Ovary (tissue), 9 donors: ENCODE data around the gene RUFY4. TPM values are rescaled to one million over a fixed set of nuclear protein-coding genes. Genes with fewer than 3 reads are reported as not detected.

Experiments used
- DNase-seq, 5 donors: peaks; one replicate each; pipeline ENCODE4 v3.0.0-alpha.2; 2019 to 2020
- H3K27ac ChIP-seq, 2 donors: fragments of 200-600 bp; one replicate each; pipeline versions ENCODE4 v1.5.1 to v1.8.0; 2019 to 2022
- H3K27me3 ChIP-seq: fragments of 200-600 bp; one replicate; pipeline ENCODE4 v1.8.0; 2022
- H3K36me3 ChIP-seq: fragments of 200-600 bp; sonication (generic); one replicate; pipeline ENCODE4 v1.5.1; 2019
- H3K4me1 ChIP-seq: one replicate; pipeline ENCODE4 v1.8.1; 2013; ENCODE audit warnings: mild to moderate bottlenecking, moderate library complexity; ENCODE audit not compliant: insufficient read depth
- H3K4me3 ChIP-seq: fragments of 200-600 bp; sonication (generic); one replicate; pipeline ENCODE4 v1.5.1; 2017
- H3K9me3 ChIP-seq, 2 donors: fragments of 200-600 bp in 1 of 2; sonication (generic) in 1 of 2; one replicate each; pipeline versions ENCODE4 v1.5.1 to v1.8.1; 2013 to 2019; ENCODE audit warnings: mild to moderate bottlenecking in 1 of 2, moderate library complexity in 1 of 2
- CTCF ChIP-seq, 3 donors: fragments of 450-650 bp in 2 of 3; fragments of 200-600 bp in 1 of 3; IDR thresholded peaks; one replicate each; pipeline versions ENCODE4 v1.5.1 to v1.8.0; 2016 to 2022; ENCODE audit warnings: antibody characterized with exemption in 3 of 3, mild to moderate bottlenecking in 1 of 3
- EP300 ChIP-seq: sonication (generic); formaldehyde crosslinking; IDR thresholded peaks from one replicate; pipeline ENCODE4 v1.6.1; 2017; ENCODE audit warnings: antibody characterized with exemption
- POLR2A ChIP-seq: fragments of 450-650 bp; IDR thresholded peaks from one replicate; pipeline ENCODE4 v1.6.1; 2017; ENCODE audit warnings: antibody characterized with exemption, mild to moderate bottlenecking, moderate library complexity
- WGBS, 3 donors: extraction: QIAGEN DNeasy Blood & Tissue Kit in 1 of 3; methylation state at CpG; one replicate each; pipeline versions ENCODE4 v1.1.5 to v1.1.7; 2013 to 2017; 5-methylcytosine and 5-hydroxymethylcytosine counted together
- intact Hi-C, 4 donors: fragments of 100-400 bp; cut with DNase I; formaldehyde crosslinking; loops; one replicate each; pipeline versions ENCODE4 v1.11.0 to v1.15.1; 2022 to 2023
- polyA plus RNA-seq, 2 donors: library from polyadenylated mRNA; stranded (reverse); fragments of 200-250 nt in 1 of 2; fragments of 350-450 nt in 1 of 2; fragmentation: Illumina TruSeq in 1 of 2; extraction: RNeasy Lipid Tissue Mini Kit (QIAGEN cat#74804) in 1 of 2; gene quantifications; one replicate each; pipeline ENCODE4 v1.2.3, GENCODE V29; 2013 to 2014
- total RNA-seq, 7 donors: library from RNA; depleted of rRNA in 2 of 7; stranded (reverse); fragments of >200 nt in 2 of 7; fragmentation: NEBNext Ultra II Directional in 3 of 7; extraction: Animal tissue kit (Norgen Biotek cat#: 25700) in 3 of 7; gene quantifications; one replicate each; pipeline versions ENCODE4 v1.1.0 to v1.2.4, GENCODE V29; 2016 to 2023
- donor health status: DM: no; HTN: no; CAD: no; lungs with moderate emphysema.
- donor health status: DM: no; HTN: no; CAD: no.
- donor health status: Bipolar disorder and iron deficiency.
- donor health status: DM: yes; HTN: yes; CAD: no.
- donor health status: DM: no; HTN: no; CAD: no.
- donor health status: DM: yes; HTN: yes; CAD: no.

RUFY4 gene
- total and polyA plus RNA-seq, 9 donors = 0.10 to 0.97 (median 0.57) TPM; not detected in 4

- DNase-seq = no peak
- TF ChIP-seq EP300 (no peak), POLR2A (no peak), CTCF (IDR thresholded peaks at IDR 0.05) (no peak)
Measured at GRCh38 chr2:218125626-218126080, 56.6 kb downstream of the RUFY4 start, which contains the start of gene CXCR2. CXCR2 (plus strand) TSS chr2:218126028; CDS start chr2:218134802, 8,774 bp downstream.

DNA sequence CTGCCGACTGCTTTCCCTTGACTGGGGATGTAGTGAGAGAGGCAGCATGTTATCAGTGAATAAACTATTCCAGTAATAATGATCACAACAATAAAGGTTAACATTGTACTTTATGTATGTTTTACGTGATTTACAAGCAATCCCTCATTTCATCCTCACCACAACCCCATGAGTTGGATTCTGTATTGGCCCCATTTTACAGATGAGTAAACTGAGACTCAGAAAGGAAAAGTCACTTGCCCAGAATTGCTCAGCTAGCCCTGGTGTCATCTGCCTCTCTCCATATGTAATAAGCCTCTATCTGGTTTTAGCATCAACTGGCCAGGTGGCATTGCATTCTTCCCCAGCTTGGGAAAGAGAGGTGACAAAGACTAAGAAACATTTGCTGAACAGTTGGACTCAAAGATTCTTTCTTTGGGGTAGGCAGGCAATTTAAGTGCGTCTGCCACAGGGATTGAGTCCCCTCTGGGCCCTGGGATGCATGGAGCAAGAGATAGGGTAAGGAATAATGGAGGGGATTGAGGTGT lies 58.9 kb downstream of the RUFY4 start:
- WGBS, 3 donors = 83 to 87% (median 84%) methylated on average over 3 of the region's 3 CpGs
- H3K4me3 ChIP-seq = no peak overlapping the region
- H3K27ac ChIP-seq = no peak overlapping the region
- no peak for DNase-seq
- TF ChIP-seq CTCF (IDR thresholded peaks at IDR 0.05) = no peak
- no peak for TF ChIP-seq EP300
- TF ChIP-seq POLR2A = no peak
- H3K36me3 ChIP-seq = no peaks in the 10 kb centered on the region
- H3K4me1 ChIP-seq = no peaks in the 10 kb centered on the region
- intact Hi-C loops = no loop called here
- H3K27me3 ChIP-seq = no peaks in the 10 kb centered on the region
- H3K9me3 ChIP-seq = no peaks in the 10 kb centered on the region

More at GRCh38 chr2:218125626-218126080, 56.6 kb downstream of the RUFY4 start, which contains the start of gene CXCR2:
- intact Hi-C loops = no loop called here
- no peaks in the 10 kb centered on the region for H3K27me3 ChIP-seq
- no peaks in the 10 kb centered on the region for H3K4me1 ChIP-seq
- H3K27ac ChIP-seq = no peak within 1 kb of the TSS
- WGBS, 3 donors = 48 to 64% (median 53%) methylated on average over 8 of the region's 8 CpGs
- no peak within 1 kb of the TSS for H3K4me3 ChIP-seq
- H3K9me3 ChIP-seq = no peaks in the 10 kb centered on the region
- no peaks in the 10 kb centered on the region for H3K36me3 ChIP-seq

GRCh38 chr2:218128781-218129457 lies 59.9 kb downstream of the RUFY4 start:
- intact Hi-C loops = no loop called here
- no peak for DNase-seq
- TF ChIP-seq EP300 = no peak
- H3K27ac ChIP-seq = no peak overlapping the region
- WGBS, 3 donors = 84 to 86% (median 86%) methylated on average over 6 of the region's 6 CpGs
- no peaks in the 10 kb centered on the region for H3K36me3 ChIP-seq
- no peaks in the 10 kb centered on the region for H3K9me3 ChIP-seq
- no peak overlapping the region for H3K4me3 ChIP-seq
- H3K4me1 ChIP-seq = no peaks in the 10 kb centered on the region
- no peaks in the 10 kb centered on the region for H3K27me3 ChIP-seq

- no peak for DNase-seq
- Histone ChIP-seq H3K36me3 (no peaks in the 10 kb centered on the region), H3K27me3 (no peaks in the 10 kb centered on the region), H3K27ac (no peak overlapping the region), H3K4me3 (no peak overlapping the region), H3K9me3 (no peaks in the 10 kb centered on the region), H3K4me1 (no peaks in the 10 kb centered on the region)
- WGBS, 3 donors = 59 to 63% (median 62%) methylated on average over 6 of the region's 6 CpGs
- intact Hi-C loops = no loop called here
- TF ChIP-seq CTCF (IDR thresholded peaks at IDR 0.05) (no peak), POLR2A (no peak), EP300 (no peak)
Measured at GRCh38 chr2:218129458-218130135, 60.5 kb downstream of the RUFY4 start.
